GM18499 (cell line): Measurements from ENCODE around the gene TRMT5.
A peak's percentile ranks its signal among the peaks of the same experiment; 100 is the strongest.

Source experiments
- ATAC-seq: cut with Tn5 transposase; IDR thresholded peaks from one replicate; pipeline ENCODE4 v1.9.1; 2021; ENCODE audit warnings: moderate number of reproducible peaks; ENCODE audit not compliant: insufficient read depth, unreplicated experiment

Gene TRMT5

GRCh38 chr14:60968099-60968498 is 12.8 kb downstream of the TRMT5 start:
- no peak for ATAC-seq

GRCh38 chr14:60965402-60965801 is 15.5 kb downstream of the TRMT5 start:
- ATAC-seq, result no peak

GRCh38 chr14:60964904-60965303 is 16.0 kb downstream of the TRMT5 start:
- no peak for ATAC-seq

- no peak for ATAC-seq
Observed at GRCh38 chr14:60963761-60964160, 17.1 kb downstream of the TRMT5 start.

GRCh38 chr14:60958146-60958545 is 22.7 kb downstream of the TRMT5 start:
- ATAC-seq, result no peak

- ATAC-seq, result no peak
Observed at GRCh38 chr14:60956632-60957031, 24.2 kb downstream of the TRMT5 start.

- no peak for ATAC-seq
Observed at GRCh38 chr14:60956202-60956601, 24.7 kb downstream of the TRMT5 start.

- ATAC-seq, result no peak
Observed at GRCh38 chr14:60951776-60952435, 29.0 kb downstream of the TRMT5 start.

- ATAC-seq, result no peak
Observed at GRCh38 chr14:60946773-60947172, 34.1 kb downstream of the TRMT5 start.

- no peak for ATAC-seq
Observed at GRCh38 chr14:60945984-60946383, 34.9 kb downstream of the TRMT5 start.

GRCh38 chr14:60944204-60944603 is 36.7 kb downstream of the TRMT5 start:
- no peak for ATAC-seq

- ATAC-seq, result no peak
Observed at GRCh38 chr14:60943637-60944032, 37.2 kb downstream of the TRMT5 start.

- ATAC-seq, result no peak
Observed at GRCh38 chr14:60935319-60935718, 45.6 kb downstream of the TRMT5 start.

- no peak for ATAC-seq
Observed at GRCh38 chr14:60933920-60934655, 46.8 kb downstream of the TRMT5 start.

- ATAC-seq, result no peak
Observed at GRCh38 chr14:60931218-60931617, 49.7 kb downstream of the TRMT5 start.

- peak; percentile 67 for ATAC-seq
Observed at GRCh38 chr14:60926002-60926401, 54.9 kb downstream of the TRMT5 start.

- ATAC-seq, result no peak
Observed at GRCh38 chr14:60925286-60925685, 55.6 kb downstream of the TRMT5 start.

GRCh38 chr14:60922050-60922449 is 58.8 kb downstream of the TRMT5 start:
- no peak for ATAC-seq
